ENCODE data around the gene MARK2.
A peak's percentile ranks its signal among the peaks of the same experiment; 100 is the strongest.

Gene MARK2

DNA sequence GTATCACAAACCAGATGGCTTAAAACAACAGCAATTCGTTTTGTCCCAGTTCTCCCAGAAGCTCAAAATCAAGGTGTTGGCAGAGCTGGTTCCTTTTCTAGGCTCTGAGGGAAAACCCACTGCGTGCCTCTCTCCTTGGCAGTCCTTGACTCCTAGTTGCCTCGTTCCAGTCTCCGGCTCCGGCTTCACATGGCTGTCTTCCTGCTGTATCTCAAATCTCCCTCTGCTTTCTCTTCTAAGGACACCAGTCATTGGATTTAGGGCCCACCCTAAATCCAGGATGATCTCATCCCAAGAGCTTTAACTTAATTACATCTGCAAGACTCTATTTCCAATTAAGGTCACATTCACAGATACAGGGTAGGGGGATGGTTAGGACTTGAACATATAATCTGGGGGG is 90.7 kb downstream of the MARK2 start:
- no peak for DNase-seq (ENCODE audit: low read depth)

DNA sequence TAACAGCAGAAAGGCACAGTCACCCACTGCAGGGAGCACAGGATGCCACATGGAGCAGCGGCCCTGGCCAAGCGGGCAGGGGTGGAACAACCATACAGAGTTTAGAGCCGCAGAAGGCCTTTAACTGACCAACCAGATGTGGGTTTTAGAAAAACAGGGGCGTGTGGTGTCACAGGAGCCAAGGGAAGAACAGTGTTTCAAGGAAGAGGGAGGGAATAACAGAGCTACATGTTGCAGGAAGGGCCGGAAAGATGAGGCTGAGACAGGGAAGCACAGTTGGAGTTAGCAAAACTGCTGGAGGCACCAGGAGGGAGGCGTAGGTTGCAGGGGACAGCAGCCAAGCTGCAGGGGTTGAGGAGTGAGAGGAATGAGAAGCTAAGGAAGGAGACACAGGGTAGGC is 92.1 kb downstream of the MARK2 start:
- DNase-seq (ENCODE audit: low read depth): no peak

GRCh38 chr11:63931876-63932275 is 93.0 kb downstream of the MARK2 start:
- DNase-seq (ENCODE audit: low read depth): no peak

- DNase-seq (ENCODE audit: low read depth): no peak
These were observed 94.5 kb downstream of the MARK2 start for GRCh38 chr11:63933459-63933858.

- DNase-seq (ENCODE audit: low read depth): no peak
These were observed 99.0 kb downstream of the MARK2 start for GRCh38 chr11:63937713-63938478.

DNA sequence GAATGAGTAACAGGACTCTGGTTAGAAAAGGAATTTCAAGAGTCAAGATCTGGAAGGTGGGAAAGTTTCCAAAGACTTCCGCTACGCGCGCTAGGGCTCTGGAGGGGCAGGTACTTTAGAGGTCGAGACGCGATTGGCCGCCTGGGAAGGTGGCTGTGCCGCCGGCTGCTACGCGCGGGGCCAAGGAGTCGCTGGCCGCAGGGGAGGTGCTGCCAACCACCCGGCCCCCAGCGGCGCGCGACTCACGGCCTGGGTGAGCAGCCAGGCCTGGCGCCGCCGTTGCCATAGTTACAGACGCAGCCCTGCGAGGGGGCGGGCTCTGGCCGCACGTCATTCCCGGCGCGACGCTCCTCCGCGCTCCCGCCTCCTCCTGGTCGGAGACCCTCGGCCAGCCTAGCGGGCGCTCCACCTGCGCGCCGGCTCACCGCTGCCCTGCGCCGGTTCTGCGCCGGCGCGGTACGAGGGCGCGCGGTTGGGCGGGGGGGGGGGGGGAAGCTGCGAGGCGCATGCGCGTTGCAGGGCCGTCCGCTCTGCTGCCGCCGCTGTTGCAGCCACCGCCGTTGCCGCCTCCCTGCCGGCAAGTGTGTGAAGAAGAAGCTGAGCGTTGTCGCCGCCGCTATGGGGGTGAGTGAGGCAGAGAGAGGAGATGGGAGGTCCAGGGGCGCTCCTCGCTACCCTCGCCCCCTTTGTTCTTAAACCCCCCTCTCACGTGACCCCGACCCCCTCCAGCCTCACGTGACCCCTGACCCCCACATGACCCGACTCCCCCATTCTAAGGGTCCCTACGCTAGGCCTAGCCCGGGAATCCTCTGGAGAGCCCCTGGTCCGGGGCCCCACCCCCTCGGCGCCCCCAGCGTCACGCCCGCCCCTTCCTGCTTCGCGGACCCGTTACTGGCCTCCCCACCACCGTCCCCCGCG is 99.8 kb downstream of the MARK2 start, which contains the start of gene NAA40:
Gene NAA40, plus strand, starts transcription at position 524 of the 918 bp plus-strand sequence. Its CDS starts 95 bp downstream, at position 619.
- peak; percentile 81 for DNase-seq (ENCODE audit: low read depth)

DNA sequence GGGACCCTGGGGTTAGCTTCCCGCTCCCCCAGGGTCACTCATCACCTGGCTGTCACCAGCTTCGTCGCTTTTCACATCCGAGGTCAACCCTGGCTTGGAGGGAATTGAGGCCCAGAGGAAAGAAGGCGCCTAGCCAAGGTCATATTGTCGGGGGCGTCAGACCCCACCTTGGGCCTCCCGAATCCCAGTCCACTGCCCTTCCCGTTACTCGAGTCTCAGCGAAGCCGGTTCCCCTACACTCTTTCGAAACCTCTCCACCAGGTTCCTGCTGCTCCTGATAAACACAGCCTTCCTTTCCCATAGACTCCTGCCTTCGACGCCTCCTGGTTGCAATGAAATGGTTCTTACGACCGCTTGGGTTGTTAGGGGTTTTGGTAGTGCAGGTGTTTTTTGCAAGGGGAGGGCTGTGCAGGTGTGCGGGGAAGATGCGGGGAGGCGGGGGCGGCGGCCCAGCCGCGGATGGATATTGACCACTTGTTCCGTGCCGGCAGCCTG is 100.5 kb downstream of the MARK2 start:
- no peak for DNase-seq (ENCODE audit: low read depth)

- no peak for DNase-seq (ENCODE audit: low read depth)
These were observed 101.9 kb downstream of the MARK2 start for GRCh38 chr11:63940786-63941185.

DNA sequence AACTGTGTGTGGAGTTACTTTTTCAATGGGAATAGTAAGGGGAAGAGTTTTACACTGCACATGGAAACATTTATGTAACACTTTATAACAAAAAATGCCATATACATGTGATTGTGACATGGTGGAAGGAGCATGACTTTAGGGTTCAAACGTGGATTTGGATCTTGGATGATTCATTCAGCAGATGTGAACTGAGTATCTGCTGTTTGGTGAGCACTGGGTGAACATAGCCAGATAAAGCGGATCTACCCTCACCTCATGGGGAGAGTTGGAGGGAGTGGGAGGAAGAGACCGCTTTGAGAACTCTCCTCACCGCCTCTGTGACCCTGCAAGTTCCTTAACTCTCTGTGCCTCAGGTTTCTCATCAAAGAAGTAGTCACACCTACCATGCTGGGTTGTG is 103.0 kb downstream of the MARK2 start:
- DNase-seq (ENCODE audit: low read depth): no peak

- no peak for DNase-seq (ENCODE audit: low read depth)
These were observed 103.9 kb downstream of the MARK2 start for GRCh38 chr11:63942803-63943202.

DNA sequence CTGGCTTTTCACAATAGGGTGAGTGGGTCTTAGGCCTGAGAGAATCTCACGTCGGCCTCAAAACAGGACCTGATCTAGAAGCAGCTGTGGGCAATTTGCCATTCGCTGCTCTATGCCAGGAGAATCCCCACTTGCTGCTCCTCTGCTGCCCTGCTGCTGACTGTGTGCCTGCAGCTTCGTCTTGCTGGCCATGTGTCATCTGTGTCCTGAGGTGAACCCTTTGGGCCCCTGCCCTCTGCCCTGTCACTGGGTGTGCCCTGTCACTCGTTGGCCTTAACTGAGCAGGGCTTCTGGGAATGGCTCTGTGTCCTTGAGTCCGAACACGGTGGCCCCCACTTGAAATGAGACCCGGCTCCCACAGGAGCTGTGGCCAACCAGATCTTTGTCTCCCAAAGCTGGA is 106.1 kb downstream of the MARK2 start:
- DNase-seq (ENCODE audit: low read depth): no peak

- peak; percentile 29 for DNase-seq (ENCODE audit: low read depth)
These were observed 106.7 kb downstream of the MARK2 start for GRCh38 chr11:63945477-63946163.

GRCh38 chr11:63951779-63952536 is 113.0 kb downstream of the MARK2 start:
- DNase-seq (ENCODE audit: low read depth): no peak

DNA sequence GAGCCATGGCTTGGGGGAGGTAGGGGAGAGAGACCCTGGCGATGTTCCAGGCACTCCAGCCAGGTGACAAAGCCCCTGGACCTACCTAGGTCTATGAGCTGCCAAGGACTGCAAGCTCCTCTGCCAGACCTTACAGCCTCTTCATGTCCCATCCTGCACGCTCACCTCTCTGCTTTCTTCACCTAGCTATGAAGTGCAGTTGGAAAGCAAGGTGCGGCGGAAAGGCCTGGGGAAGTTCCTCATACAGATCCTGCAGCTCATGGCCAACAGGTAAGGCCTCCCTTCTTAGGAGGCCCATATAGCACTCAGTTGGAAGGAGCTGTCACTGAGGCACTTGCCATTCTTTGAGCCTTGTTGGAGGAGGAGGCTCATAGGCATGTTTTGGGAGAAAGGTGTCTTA is 113.7 kb downstream of the MARK2 start:
- no peak for DNase-seq (ENCODE audit: low read depth)

- no peak for DNase-seq (ENCODE audit: low read depth)
These were observed 119.1 kb downstream of the MARK2 start for GRCh38 chr11:63958008-63958407.
